Lower leg skin (tissue), 3 donors: ENCODE data around the gene SCAMP4.

ENCODE experiments used
- CTCF ChIP-seq, 3 donors: fragments of 450-650 bp; IDR thresholded peaks; one replicate each; pipeline ENCODE4 v1.5.1; 2016; ENCODE audit warnings: antibody characterized with exemption in 3 of 3, mild to moderate bottlenecking in 3 of 3, moderate library complexity in 2 of 3
- POLR2A ChIP-seq, 2 donors: fragments of 450-650 bp; IDR thresholded peaks; one replicate each; pipeline ENCODE4 v1.6.1; 2016 to 2017; ENCODE audit warnings: antibody characterized with exemption in 2 of 2, mild to moderate bottlenecking in 1 of 2, moderate library complexity in 1 of 2

DNA sequence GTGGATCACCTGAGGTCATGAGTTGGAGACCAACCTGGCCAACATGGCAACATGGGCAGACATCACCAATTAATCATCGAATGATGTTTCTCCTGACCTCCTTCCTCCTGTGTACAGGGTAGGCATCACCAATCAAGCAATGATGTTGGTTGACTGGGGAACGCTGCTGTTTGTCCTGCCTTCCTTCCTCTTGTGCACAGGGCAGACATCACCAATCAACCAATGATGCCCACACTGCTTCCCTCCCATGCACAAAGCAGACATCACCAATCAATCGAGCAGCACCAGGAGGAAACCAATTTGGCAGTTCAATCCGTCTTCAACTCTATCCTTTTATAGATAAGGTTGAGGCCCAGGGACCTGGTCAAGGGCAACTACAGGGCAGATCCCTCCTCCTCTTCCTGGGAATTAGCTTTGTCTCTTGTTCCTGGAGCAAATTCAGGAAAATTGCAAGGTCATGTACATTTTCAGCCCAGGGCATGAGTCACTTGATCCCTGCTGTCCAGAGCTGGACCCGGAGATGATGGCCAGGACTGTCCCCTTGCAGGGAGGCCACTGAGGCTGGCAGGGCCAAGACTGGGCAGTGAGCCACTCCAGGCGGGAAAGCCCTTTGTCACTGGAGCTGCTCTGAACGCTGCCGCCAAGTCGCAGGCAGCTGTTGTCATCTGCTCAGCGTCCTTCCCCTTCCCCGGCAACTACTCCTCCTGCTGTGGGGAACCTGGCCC lies 30.4 kb downstream of the SCAMP4 start:
- TF ChIP-seq CTCF (IDR thresholded peaks at IDR 0.05) (no peak), POLR2A (IDR thresholded peaks at IDR 0.05) (no peak)
